ENCODE measurements around the gene C1QTNF2. TPM values are rescaled to one million over a fixed set of nuclear protein-coding genes. Genes with fewer than 3 reads are reported as not detected.
A peak's percentile ranks its signal among the peaks of the same experiment; 100 is the strongest.

C1QTNF2 gene
- total RNA-seq, 4 donors from 2014 or later: 0.59 to 0.65 TPM; not detected in 2

GRCh38 chr5:160312134-160312959, 58.1 kb downstream of the C1QTNF2 start, which contains the start of gene CCNJL:
Gene CCNJL, minus strand, starts transcription at chr5:160312564. Its CDS starts 641 bp downstream, at chr5:160311923.
- TF ChIP-seq CTCF (IDR thresholded peaks at IDR 0.05): no peak
- TF ChIP-seq POLR2A (IDR thresholded peaks at IDR 0.05): no peak
- 0 to 1% methylated on average over 52 to 56 of the region's 84 CpGs for WGBS, 2 donors
- DNase-seq (ENCODE audit: low spot score in 2 of 2): no peak
- H3K4me3 ChIP-seq (ENCODE audit: low read depth, poor library complexity, severe bottlenecking): peak within 1 kb of the TSS; percentile 24
- intact Hi-C loops (cut with DNase I; ENCODE audit: low total_unique reads): no loop called here

GRCh38 chr5:160311491-160312133, 58.8 kb downstream of the C1QTNF2 start:
- TF ChIP-seq CTCF (IDR thresholded peaks at IDR 0.05) (no peak), POLR2A (IDR thresholded peaks at IDR 0.05) (no peak)
- 5% methylated on average over 22 to 32 of the region's 45 CpGs for WGBS, 2 donors
- intact Hi-C loops (cut with DNase I; ENCODE audit: low total_unique reads): no loop called here
- no peak for DNase-seq (ENCODE audit: low spot score in 2 of 2)
- peak overlapping the region; percentile 24 for H3K4me3 ChIP-seq (ENCODE audit: low read depth, poor library complexity, severe bottlenecking)

- no peak overlapping the region for H3K4me3 ChIP-seq (ENCODE audit: low read depth, poor library complexity, severe bottlenecking)
- whole genome bisulfite sequencing, 2 donors: 90 to 91% methylated on average over 4 of the region's 4 CpGs
- TF ChIP-seq CTCF (IDR thresholded peaks at IDR 0.05) (no peak), POLR2A (IDR thresholded peaks at IDR 0.05) (no peak)
- intact Hi-C loops (cut with DNase I; ENCODE audit: low total_unique reads): no loop called here
- DNase-seq (ENCODE audit: low spot score in 2 of 2): no peak
These were observed 59.7 kb downstream of the C1QTNF2 start for GRCh38 chr5:160310552-160311295.

GRCh38 chr5:160310140-160310539, 60.3 kb downstream of the C1QTNF2 start:
- 81 to 84% methylated on average over 4 of the region's 4 CpGs for WGBS, 2 donors

More at GRCh38 chr5:160310140-160310539, 60.3 kb downstream of the C1QTNF2 start:
- TF ChIP-seq CTCF (IDR thresholded peaks at IDR 0.05) (no peak), POLR2A (IDR thresholded peaks at IDR 0.05) (no peak)
- no peak overlapping the region for H3K4me3 ChIP-seq (ENCODE audit: low read depth, poor library complexity, severe bottlenecking)
- intact Hi-C loops (cut with DNase I; ENCODE audit: low total_unique reads): no loop called here
- DNase-seq (ENCODE audit: low spot score in 2 of 2): no peak
